ENCODE measurements around the gene RB1.

Gene RB1

DNA sequence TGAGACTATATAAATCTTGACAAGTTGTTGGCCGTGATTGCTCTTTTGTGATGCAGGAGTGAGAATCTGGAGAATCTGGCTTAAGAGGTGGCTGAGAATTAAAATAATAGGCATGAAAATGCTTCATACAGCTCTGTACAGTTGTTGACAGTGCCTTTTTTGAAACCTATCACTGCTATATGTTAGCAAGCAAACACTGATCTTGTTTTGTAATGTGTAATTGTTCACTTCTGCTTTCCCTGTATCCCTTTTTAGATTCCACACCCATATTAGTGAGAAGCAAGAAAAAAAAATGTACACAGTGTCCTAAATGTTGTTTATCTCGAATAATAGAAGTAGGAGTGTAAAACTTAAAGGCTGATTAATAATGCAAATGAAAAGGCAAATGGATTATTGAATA lies 39.5 kb upstream of the RB1 start:
- no peak overlapping the region for H3K4me3 ChIP-seq (ENCODE audit: low read length)
- no peaks in the 10 kb centered on the region for H3K27me3 ChIP-seq (ENCODE audit: low read depth, low read length)
- H2AFZ ChIP-seq (ENCODE audit: low read depth, low read length): no peak overlapping the region
- no peak overlapping the region for H3K9ac ChIP-seq (ENCODE audit: low read length)
- no peak overlapping the region for H3K4me2 ChIP-seq (ENCODE audit: low read length)
- H3K36me3 ChIP-seq (replicated peaks; ENCODE audit: low read depth, low read length): peaks cover 12% of the 10 kb centered on the region
- no peaks in the 10 kb centered on the region for H3K9me3 ChIP-seq (ENCODE audit: insufficient read depth, low read length)
- H3K79me2 ChIP-seq (ENCODE audit: low read length): no peaks in the 10 kb centered on the region
- H3K4me1 ChIP-seq (ENCODE audit: low read length): peaks cover 4% of the 10 kb centered on the region; the same call in 1 of the 2 replicates
- no peak overlapping the region for H3K27ac ChIP-seq (ENCODE audit: low read length)
- H4K20me1 ChIP-seq (ENCODE audit: insufficient read depth, low read length): no peaks in the 10 kb centered on the region
- TF ChIP-seq EZH2phosphoT487 (IDR thresholded peaks at IDR 0.05; ENCODE audit: low read depth): no peak
- TF ChIP-seq, protein P1, sequence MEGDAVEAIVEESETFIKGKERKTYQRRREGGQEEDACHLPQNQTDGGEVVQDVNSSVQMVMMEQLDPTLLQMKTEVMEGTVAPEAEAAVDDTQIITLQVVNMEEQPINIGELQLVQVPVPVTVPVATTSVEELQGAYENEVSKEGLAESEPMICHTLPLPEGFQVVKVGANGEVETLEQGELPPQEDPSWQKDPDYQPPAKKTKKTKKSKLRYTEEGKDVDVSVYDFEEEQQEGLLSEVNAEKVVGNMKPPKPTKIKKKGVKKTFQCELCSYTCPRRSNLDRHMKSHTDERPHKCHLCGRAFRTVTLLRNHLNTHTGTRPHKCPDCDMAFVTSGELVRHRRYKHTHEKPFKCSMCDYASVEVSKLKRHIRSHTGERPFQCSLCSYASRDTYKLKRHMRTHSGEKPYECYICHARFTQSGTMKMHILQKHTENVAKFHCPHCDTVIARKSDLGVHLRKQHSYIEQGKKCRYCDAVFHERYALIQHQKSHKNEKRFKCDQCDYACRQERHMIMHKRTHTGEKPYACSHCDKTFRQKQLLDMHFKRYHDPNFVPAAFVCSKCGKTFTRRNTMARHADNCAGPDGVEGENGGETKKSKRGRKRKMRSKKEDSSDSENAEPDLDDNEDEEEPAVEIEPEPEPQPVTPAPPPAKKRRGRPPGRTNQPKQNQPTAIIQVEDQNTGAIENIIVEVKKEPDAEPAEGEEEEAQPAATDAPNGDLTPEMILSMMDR (IDR thresholded peaks at IDR 0.05; ENCODE audit: low read depth, low read length): no peak

DNA sequence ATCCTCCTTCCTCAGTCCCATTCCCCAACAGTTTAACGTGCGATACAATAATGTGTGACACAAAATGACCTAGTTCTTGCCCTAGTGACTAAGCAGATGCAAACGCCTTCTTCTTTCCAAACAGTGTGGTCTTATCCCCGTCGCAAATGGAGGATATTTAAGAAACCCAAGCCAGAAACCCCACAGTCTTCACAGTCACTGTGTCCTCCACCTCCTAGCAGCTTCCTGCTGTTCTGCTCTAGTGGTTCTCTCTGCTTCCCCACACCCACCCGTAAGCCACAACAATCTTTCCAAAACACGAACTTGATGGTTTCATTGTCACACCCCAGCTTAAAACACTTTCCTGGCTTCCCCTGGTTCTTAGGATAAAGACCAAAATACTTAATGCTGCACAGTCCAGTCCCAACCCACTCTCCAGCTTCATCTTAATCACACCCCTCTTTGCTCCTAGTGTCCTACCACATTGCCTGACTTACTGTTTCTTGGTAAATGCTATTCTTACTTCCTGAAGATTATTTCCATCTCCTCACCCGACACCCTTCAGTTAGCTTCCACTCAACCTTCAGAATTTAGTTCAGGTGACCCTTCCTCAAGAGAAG lies 38.2 kb upstream of the RB1 start:
- Histone ChIP-seq H3K4me1 (ENCODE audit: low read length) (peaks cover 4% of the 10 kb centered on the region; the same call in 1 of the 2 replicates), H3K4me3 (ENCODE audit: low read length) (no peak overlapping the region), H3K4me2 (ENCODE audit: low read length) (no peak overlapping the region), H3K9ac (ENCODE audit: low read length) (no peak overlapping the region), H2AFZ (ENCODE audit: low read depth, low read length) (no peak overlapping the region), H3K79me2 (ENCODE audit: low read length) (no peaks in the 10 kb centered on the region), H3K9me3 (ENCODE audit: insufficient read depth, low read length) (no peaks in the 10 kb centered on the region), H3K27ac (ENCODE audit: low read length) (no peak overlapping the region), H3K27me3 (ENCODE audit: low read depth, low read length) (no peaks in the 10 kb centered on the region), H3K36me3 (replicated peaks; ENCODE audit: low read depth, low read length) (peaks cover 10% of the 10 kb centered on the region), H4K20me1 (ENCODE audit: insufficient read depth, low read length) (no peaks in the 10 kb centered on the region)
- no peak for TF ChIP-seq EZH2phosphoT487 (IDR thresholded peaks at IDR 0.05; ENCODE audit: low read depth)
- TF ChIP-seq, protein P1 (IDR thresholded peaks at IDR 0.05; ENCODE audit: low read depth, low read length): no peak

DNA sequence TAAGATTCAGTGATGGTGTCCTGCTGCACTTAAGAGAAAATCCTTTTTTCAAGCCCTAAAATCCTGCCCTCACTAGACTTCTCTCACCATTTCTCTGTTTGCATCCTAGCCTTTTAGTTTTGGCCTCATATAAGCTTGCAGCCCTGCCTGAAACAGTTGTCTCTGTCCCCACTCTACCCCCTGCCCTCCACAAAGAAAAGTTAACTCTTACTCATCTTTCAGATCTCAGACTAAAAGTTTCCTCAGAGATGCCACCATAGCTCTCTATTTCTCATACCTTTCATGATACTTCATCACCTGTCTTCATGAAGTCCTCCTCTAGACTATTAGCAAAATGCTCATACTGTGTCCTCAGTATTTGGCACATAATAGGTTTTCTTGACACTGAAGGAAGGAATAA lies 37.4 kb upstream of the RB1 start:
- Histone ChIP-seq H2AFZ (ENCODE audit: low read depth, low read length) (no peak overlapping the region), H3K79me2 (ENCODE audit: low read length) (no peaks in the 10 kb centered on the region), H3K27me3 (ENCODE audit: low read depth, low read length) (no peaks in the 10 kb centered on the region), H3K36me3 (replicated peaks; ENCODE audit: low read depth, low read length) (peaks cover 10% of the 10 kb centered on the region), H3K4me2 (ENCODE audit: low read length) (no peak overlapping the region), H3K4me1 (ENCODE audit: low read length) (peaks cover 4% of the 10 kb centered on the region; the same call in 1 of the 2 replicates), H4K20me1 (ENCODE audit: insufficient read depth, low read length) (no peaks in the 10 kb centered on the region), H3K9me3 (ENCODE audit: insufficient read depth, low read length) (no peaks in the 10 kb centered on the region), H3K27ac (ENCODE audit: low read length) (no peak overlapping the region), H3K9ac (ENCODE audit: low read length) (no peak overlapping the region), H3K4me3 (ENCODE audit: low read length) (no peak overlapping the region)
- TF ChIP-seq EZH2phosphoT487 (IDR thresholded peaks at IDR 0.05; ENCODE audit: low read depth): no peak
- TF ChIP-seq, protein P1 (IDR thresholded peaks at IDR 0.05; ENCODE audit: low read depth, low read length): no peak

DNA sequence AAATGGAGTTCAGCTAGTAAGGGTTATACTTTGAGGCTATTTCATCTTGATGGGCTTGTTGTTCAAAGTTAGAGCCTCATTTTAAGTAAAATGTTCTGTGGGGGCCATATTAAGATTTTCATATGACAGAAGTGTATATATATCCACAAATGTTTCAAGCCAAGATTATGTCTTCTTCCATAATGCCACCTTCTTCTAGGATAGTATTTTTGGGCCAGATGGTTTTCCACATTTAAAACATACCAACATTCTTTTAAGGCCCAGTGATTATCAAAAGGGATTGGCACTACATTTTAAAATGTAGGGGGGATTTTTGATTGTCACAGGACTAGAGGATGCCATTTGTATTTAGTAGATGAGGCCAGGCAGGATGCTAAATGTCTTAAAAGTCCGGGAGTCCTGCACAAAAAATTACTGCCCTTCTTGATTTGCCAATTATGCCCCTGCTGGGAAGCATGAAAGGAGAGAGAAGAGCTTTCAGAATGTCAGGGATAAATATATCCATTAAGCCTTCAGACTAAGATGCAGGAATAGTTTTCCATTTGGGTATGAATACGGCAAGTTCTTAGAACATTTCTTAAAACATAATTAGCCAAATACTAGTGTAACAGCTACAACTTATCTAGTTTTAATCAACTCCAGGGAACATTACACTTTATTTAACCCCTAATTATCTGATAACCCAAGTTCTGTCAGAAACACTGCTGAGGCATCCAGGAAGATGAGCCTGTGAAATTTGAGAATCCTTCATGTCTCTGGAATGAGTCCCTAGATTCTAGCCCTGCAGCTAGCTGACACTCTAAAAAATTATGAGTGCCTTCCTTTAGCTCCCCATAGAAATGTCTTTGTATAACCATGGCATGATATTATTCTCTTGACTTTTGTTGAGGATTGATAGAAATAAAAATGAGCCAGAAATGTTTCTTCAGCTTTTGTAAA lies 36.6 kb upstream of the RB1 start:
- Histone ChIP-seq H3K79me2 (ENCODE audit: low read length) (no peaks in the 10 kb centered on the region), H3K9me3 (ENCODE audit: insufficient read depth, low read length) (no peaks in the 10 kb centered on the region), H3K4me3 (ENCODE audit: low read length) (no peak overlapping the region), H3K9ac (ENCODE audit: low read length) (no peak overlapping the region), H3K27ac (ENCODE audit: low read length) (no peak overlapping the region), H4K20me1 (ENCODE audit: insufficient read depth, low read length) (no peaks in the 10 kb centered on the region), H3K4me2 (ENCODE audit: low read length) (no peak overlapping the region), H3K36me3 (replicated peaks; ENCODE audit: low read depth, low read length) (peaks cover 10% of the 10 kb centered on the region), H2AFZ (ENCODE audit: low read depth, low read length) (no peak overlapping the region), H3K27me3 (ENCODE audit: low read depth, low read length) (no peaks in the 10 kb centered on the region), H3K4me1 (ENCODE audit: low read length) (peaks cover 4% of the 10 kb centered on the region; the same call in 1 of the 2 replicates)
- TF ChIP-seq EZH2phosphoT487 (IDR thresholded peaks at IDR 0.05; ENCODE audit: low read depth): no peak
- TF ChIP-seq, protein P1 (IDR thresholded peaks at IDR 0.05; ENCODE audit: low read depth, low read length): no peak
